ENCODE measurements around the gene GPBAR1.

DNA sequence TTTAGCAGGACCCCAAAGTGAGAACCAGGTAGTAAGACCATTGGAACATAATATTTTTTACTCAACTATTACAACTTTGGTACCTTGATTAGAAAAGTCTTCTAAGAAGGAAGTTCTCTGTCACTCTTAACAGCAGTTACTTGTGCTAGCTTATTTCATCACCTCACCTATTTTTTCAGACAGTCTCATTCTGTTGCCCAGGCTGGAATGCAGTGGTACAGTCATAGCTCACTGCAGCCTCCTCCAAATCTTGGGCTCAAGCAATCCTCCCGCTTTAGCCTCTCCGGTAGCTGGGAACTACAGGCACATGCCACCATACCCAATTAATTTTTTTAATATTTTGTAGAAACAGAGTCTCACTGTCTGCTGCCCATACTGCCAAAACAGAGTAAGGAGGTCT, 25.8 kb upstream of the GPBAR1 start:
- TF ChIP-seq, protein P1, sequence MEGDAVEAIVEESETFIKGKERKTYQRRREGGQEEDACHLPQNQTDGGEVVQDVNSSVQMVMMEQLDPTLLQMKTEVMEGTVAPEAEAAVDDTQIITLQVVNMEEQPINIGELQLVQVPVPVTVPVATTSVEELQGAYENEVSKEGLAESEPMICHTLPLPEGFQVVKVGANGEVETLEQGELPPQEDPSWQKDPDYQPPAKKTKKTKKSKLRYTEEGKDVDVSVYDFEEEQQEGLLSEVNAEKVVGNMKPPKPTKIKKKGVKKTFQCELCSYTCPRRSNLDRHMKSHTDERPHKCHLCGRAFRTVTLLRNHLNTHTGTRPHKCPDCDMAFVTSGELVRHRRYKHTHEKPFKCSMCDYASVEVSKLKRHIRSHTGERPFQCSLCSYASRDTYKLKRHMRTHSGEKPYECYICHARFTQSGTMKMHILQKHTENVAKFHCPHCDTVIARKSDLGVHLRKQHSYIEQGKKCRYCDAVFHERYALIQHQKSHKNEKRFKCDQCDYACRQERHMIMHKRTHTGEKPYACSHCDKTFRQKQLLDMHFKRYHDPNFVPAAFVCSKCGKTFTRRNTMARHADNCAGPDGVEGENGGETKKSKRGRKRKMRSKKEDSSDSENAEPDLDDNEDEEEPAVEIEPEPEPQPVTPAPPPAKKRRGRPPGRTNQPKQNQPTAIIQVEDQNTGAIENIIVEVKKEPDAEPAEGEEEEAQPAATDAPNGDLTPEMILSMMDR (IDR thresholded peaks at IDR 0.05): no peak
- TF ChIP-seq EZH2 (IDR thresholded peaks at IDR 0.05; ENCODE audit: borderline replicate concordance, insufficient read depth, low read depth, low read length, poor library complexity, severe bottlenecking): no peak
